Measurements from ENCODE around the gene ARHGEF11. TPM values are rescaled to one million over a fixed set of nuclear protein-coding genes. Genes with fewer than 3 reads are reported as not detected.

ARHGEF11 gene
- total RNA-seq, 1 experiment from 2014 or later, result 41.1 TPM

- peaks cover 10 to 13% of the 10 kb centered on the region in 2 experiments for H3K9me3 Mint-ChIP-seq
- Histone ChIP-seq H4K91ac (ENCODE audit: insufficient read length, low read depth, low read length) (no peak overlapping the region), H2BK15ac (ENCODE audit: low read depth, low read length) (no peak overlapping the region), H3K23ac (ENCODE audit: insufficient read length, low read depth, low read length) (no peak overlapping the region), H2BK120ac (ENCODE audit: low read depth, low read length, poor library complexity, severe bottlenecking) (no peak overlapping the region), H4K20me1 (ENCODE audit: control insufficient read depth, insufficient read depth, insufficient read length) (no peaks in the 10 kb centered on the region), H3K18ac (ENCODE audit: insufficient read length, low read depth, low read length) (no peak overlapping the region), H2AFZ (ENCODE audit: low read length) (no peak overlapping the region), H3K4me2 (ENCODE audit: insufficient read depth, insufficient read length, low read length) (no peak overlapping the region), H2AK5ac (ENCODE audit: insufficient read length, low read length) (no peak overlapping the region), H2BK20ac (ENCODE audit: low read depth, low read length, poor library complexity, severe bottlenecking) (no peak overlapping the region), H3T11ph (ENCODE audit: low read length) (no peak overlapping the region), H3K79me1 (ENCODE audit: insufficient read depth, low read depth, low read length, poor library complexity, severe bottlenecking) (no peaks in the 10 kb centered on the region), H3K27ac (ENCODE audit: insufficient read length, low read depth, low read length) (no peak overlapping the region), H3K9ac (ENCODE audit: extremely low read depth, insufficient read length, low read length) (no peak overlapping the region), H3K79me2 (ENCODE audit: insufficient read depth, low read length) (no peaks in the 10 kb centered on the region), H3K56ac (ENCODE audit: insufficient read length, low read depth, low read length) (no peak overlapping the region), H3K27me3 (ENCODE audit: insufficient read depth, low read length) (no peaks in the 10 kb centered on the region), H3K23me2 (ENCODE audit: insufficient read length, low read depth, low read length, poor library complexity, severe bottlenecking) (peaks cover 6% of the 10 kb centered on the region), H3K4ac (ENCODE audit: low read depth, low read length) (no peak overlapping the region), H3K9me3 (ENCODE audit: control insufficient read depth, low read depth, low read length) (no peaks in the 10 kb centered on the region), H2BK5ac (ENCODE audit: insufficient read length, low read length) (no peak overlapping the region), H3K4me1 (ENCODE audit: insufficient read depth, low read length) (peaks cover 4% of the 10 kb centered on the region; the same call in 1 of the 2 replicates), H2BK12ac (ENCODE audit: insufficient read length, low read depth, low read length) (no peak overlapping the region), H4K5ac (ENCODE audit: insufficient read length, low read depth, low read length) (no peak overlapping the region), H3K14ac (ENCODE audit: insufficient read depth, low read length) (no peak overlapping the region), H4K8ac (replicated peaks; ENCODE audit: insufficient read length, low read depth, low read length) (no peak overlapping the region)
- no peak overlapping the region for H3K27ac Mint-ChIP-seq
- H3K27me3 Mint-ChIP-seq (ENCODE audit: low read depth), result peaks cover 1% of the 10 kb centered on the region; the same call in 1 of the 2 replicates
- no peak for DNase-seq
- peaks cover 15 to 24% of the 10 kb centered on the region in 2 experiments for H3K4me1 Mint-ChIP-seq
- H3K4me3 Mint-ChIP-seq, result no peak overlapping the region
- no CpG with 5 or more reads among the region's 2 CpGs for WGBS (ENCODE audit: extremely low coverage, insufficient read length, low lambda C conversion rate)
- peaks cover 0 to 13% (median 6%) of the 10 kb centered on the region in 3 experiments; a peak in 4 of 7 replicates for H3K36me3 Mint-ChIP-seq (ENCODE audit: insufficient read depth in 1 of 3, low read depth in 3 of 3)
- no peak for TF ChIP-seq CTCF (conservative IDR thresholded peaks at IDR 0.05)
These were observed 5.3 kb upstream of the ARHGEF11 start for GRCh38 chr1:157050836-157051235.

Measured in H9 (cell line).